Neural progenitor cell (in vitro differentiated cells): ENCODE measurements around the gene TUSC2. TPM values are rescaled to one million over a fixed set of nuclear protein-coding genes. Genes with fewer than 3 reads are reported as not detected.

Experiments used
- DNase-seq: peaks from one replicate; pipeline ENCODE4 v3.0.0-alpha.2; 2016; ENCODE audit warnings: low spot score
- H2AFZ ChIP-seq: fragments of 200-600 bp; sonication (generic); replicated peaks from 2 replicates; pipeline ENCODE4 v1.6.1; 2016; ENCODE audit warnings: antibody characterized with exemption
- H3F3A ChIP-seq: fragments of 200-600 bp; sonication (generic); 2 replicates; pipeline ENCODE4 v1.6.1; 2016; ENCODE audit warnings: antibody characterized with exemption, low read depth
- H3K27ac ChIP-seq: fragments of 200-600 bp; sonication (generic); 2 replicates; pipeline ENCODE4 v1.5.1; 2016; ENCODE audit warnings: mild to moderate bottlenecking
- H3K27me3 ChIP-seq: fragments of 200-600 bp; sonication (generic); 2 replicates; pipeline ENCODE4 v1.6.1; 2016; ENCODE audit warnings: mild to moderate bottlenecking, moderate library complexity
- H3K36me3 ChIP-seq: fragments of 200-600 bp; sonication (generic); 2 replicates; pipeline ENCODE4 v1.5.1; 2016
- H3K4me1 ChIP-seq: fragments of 200-600 bp; sonication (generic); 2 replicates; pipeline ENCODE4 v1.6.1; 2016; ENCODE audit warnings: mixed run types
- H3K4me2 ChIP-seq: fragments of 200-600 bp; sonication (generic); 2 replicates; pipeline ENCODE4 v1.6.1; 2016
- H3K4me3 ChIP-seq: fragments of 200-600 bp; sonication (generic); 2 replicates; pipeline ENCODE4 v1.5.1; 2016
- H3K79me2 ChIP-seq: fragments of 200-600 bp; sonication (generic); 2 replicates; pipeline ENCODE4 v1.6.1; 2016; ENCODE audit warnings: low read depth
- H3K9ac ChIP-seq: fragments of 200-600 bp; sonication (generic); 2 replicates; pipeline ENCODE4 v1.6.1; 2016
- H3K9me3 ChIP-seq: fragments of 200-600 bp; sonication (generic); 2 replicates; pipeline ENCODE4 v1.5.1; 2016; ENCODE audit warnings: low read depth
- H4K20me1 ChIP-seq: fragments of 200-600 bp; sonication (generic); 2 replicates; pipeline ENCODE4 v1.6.1; 2016; ENCODE audit warnings: low read depth
- H3K27ac Mint-ChIP-seq: 3 replicates; pipeline ENCODE4 v1.8.0; 2021; ENCODE audit warnings: mixed read lengths
- H3K27me3 Mint-ChIP-seq: 2 replicates; pipeline ENCODE4 v1.8.0; 2022; ENCODE audit warnings: low read depth, mild to moderate bottlenecking, inconsistent platforms, moderate library complexity, mixed read lengths; ENCODE audit not compliant: insufficient read depth
- H3K36me3 Mint-ChIP-seq: 3 replicates; pipeline ENCODE4 v1.8.0; 2021; ENCODE audit warnings: mixed read lengths
- H3K4me1 Mint-ChIP-seq: 3 replicates; pipeline ENCODE4 v1.8.0; 2021; ENCODE audit warnings: mixed read lengths
- H3K4me3 Mint-ChIP-seq: 3 replicates; pipeline ENCODE4 v1.8.0; 2021; ENCODE audit warnings: mild to moderate bottlenecking, moderate library complexity, mixed read lengths
- H3K9me3 Mint-ChIP-seq: 3 replicates; pipeline ENCODE4 v1.8.0; 2020; ENCODE audit warnings: mixed read lengths
- EZH2 ChIP-seq: fragments of 200-600 bp; sonication (generic); IDR thresholded peaks from 2 replicates; pipeline ENCODE4 v1.6.1; 2017; ENCODE audit warnings: antibody characterized with exemption, mild to moderate bottlenecking, moderate library complexity
- EZH2phosphoT487 ChIP-seq: fragments of 200-600 bp; sonication (generic); IDR thresholded peaks from 2 replicates; pipeline ENCODE4 v1.6.1; 2017; ENCODE audit warnings: antibody characterized with exemption
- total RNA-seq: library from RNA; depleted of rRNA; stranded (reverse); fragments of >200 nt; gene quantifications from 2 replicates; pipeline ENCODE4 v1.2.3, GENCODE V29; 2015; ENCODE audit warnings: low replicate concordance
- TF ChIP-seq, protein P1 (sequence below): fragments of 200-600 bp; sonication (generic); IDR thresholded peaks from 2 replicates; pipeline ENCODE4 v1.5.1; 2017; ENCODE audit warnings: antibody characterized with exemption, mild to moderate bottlenecking

Gene TUSC2
- total RNA-seq, 1 donor from 2014 or later = 14.9 TPM

DNA sequence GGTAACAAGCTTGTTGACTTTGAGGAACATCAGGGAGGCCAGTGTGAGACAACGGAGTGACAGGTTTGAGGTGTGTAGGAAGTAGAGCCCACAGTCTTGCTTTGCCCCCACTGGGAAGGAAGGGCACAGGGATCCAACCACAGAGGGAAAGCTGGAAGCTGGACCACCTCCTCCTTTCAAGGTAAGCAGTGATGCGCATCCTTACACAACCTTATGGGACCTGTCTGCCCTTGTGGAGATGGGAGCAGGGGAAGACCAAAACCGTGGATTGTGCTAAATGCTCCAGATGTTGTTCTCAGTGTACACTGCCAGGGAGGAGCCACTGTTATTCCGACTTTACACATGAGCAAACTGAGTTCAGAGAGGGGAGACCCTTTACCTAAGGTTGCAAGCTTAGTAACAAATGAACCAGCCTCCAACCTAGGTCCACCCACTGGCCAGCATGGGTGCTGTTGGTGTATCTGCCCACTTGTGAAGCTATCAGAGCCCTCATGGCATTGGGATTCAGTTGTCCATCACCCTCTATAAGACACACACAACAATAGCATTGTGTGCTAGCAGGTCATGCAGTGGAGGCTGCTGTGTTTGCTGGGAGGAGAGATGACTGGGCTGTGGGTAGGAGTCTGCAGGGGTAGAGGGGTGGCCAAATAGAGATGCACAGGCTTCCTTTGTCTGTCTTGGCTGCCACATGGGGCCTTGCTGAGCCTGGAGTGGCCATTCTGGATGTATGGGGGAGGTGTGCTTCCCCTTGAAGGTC is 49.7 kb downstream of the TUSC2 start:
- no peaks in the 10 kb centered on the region for H3K36me3 ChIP-seq
- H2AFZ ChIP-seq = no peak overlapping the region
- Mint-ChIP-seq H3K9me3 (no peaks in the 10 kb centered on the region), H3K36me3 (no peaks in the 10 kb centered on the region), H3K4me3 (no peak overlapping the region), H3K4me1 (peaks cover 19% of the 10 kb centered on the region), H3K27me3 (peaks cover 20% of the 10 kb centered on the region), H3K27ac (peak overlapping the region; percentile 46)
- peaks cover 6% of the 10 kb centered on the region for H3K4me1 ChIP-seq
- no peaks in the 10 kb centered on the region for H3K9me3 ChIP-seq
- TF ChIP-seq, protein P1, sequence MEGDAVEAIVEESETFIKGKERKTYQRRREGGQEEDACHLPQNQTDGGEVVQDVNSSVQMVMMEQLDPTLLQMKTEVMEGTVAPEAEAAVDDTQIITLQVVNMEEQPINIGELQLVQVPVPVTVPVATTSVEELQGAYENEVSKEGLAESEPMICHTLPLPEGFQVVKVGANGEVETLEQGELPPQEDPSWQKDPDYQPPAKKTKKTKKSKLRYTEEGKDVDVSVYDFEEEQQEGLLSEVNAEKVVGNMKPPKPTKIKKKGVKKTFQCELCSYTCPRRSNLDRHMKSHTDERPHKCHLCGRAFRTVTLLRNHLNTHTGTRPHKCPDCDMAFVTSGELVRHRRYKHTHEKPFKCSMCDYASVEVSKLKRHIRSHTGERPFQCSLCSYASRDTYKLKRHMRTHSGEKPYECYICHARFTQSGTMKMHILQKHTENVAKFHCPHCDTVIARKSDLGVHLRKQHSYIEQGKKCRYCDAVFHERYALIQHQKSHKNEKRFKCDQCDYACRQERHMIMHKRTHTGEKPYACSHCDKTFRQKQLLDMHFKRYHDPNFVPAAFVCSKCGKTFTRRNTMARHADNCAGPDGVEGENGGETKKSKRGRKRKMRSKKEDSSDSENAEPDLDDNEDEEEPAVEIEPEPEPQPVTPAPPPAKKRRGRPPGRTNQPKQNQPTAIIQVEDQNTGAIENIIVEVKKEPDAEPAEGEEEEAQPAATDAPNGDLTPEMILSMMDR = no peak
- TF ChIP-seq EZH2 (no peak), EZH2phosphoT487 (no peak)
- peaks cover 53% of the 10 kb centered on the region for H3K27me3 ChIP-seq
- no peak overlapping the region for H3K4me2 ChIP-seq
- H4K20me1 ChIP-seq = no peaks in the 10 kb centered on the region
- H3K4me3 ChIP-seq = no peak overlapping the region
- peaks cover 7% of the 10 kb centered on the region for H3F3A ChIP-seq
- H3K79me2 ChIP-seq = no peaks in the 10 kb centered on the region
- H3K27ac ChIP-seq = no peak overlapping the region
- DNase-seq = no peak
- H3K9ac ChIP-seq = no peak overlapping the region

DNA sequence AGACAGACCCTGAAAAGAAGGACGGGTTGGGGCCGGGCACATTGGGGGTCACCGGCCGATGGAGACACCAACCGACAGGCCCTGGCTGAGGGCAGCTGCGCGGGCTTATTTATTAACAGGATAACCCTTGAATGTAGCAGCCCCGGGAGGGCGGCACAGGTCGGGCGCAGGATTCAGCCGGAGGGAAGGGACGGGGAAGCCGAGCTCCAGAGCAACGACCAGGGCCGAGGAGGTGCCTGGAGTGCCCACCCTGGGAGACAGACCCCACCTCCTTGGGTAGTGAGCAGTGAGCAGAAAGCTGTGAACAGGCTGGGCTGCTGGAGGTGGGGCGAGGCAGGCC is 51.3 kb downstream of the TUSC2 start:
- H3K4me2 ChIP-seq = no peak overlapping the region
- peaks cover 7% of the 10 kb centered on the region for H3F3A ChIP-seq
- no peaks in the 10 kb centered on the region for H3K36me3 Mint-ChIP-seq
- no peaks in the 10 kb centered on the region for H3K9me3 Mint-ChIP-seq
- no peak overlapping the region for H3K9ac ChIP-seq
- no peak for DNase-seq
- no peaks in the 10 kb centered on the region for H4K20me1 ChIP-seq
- peaks cover 17% of the 10 kb centered on the region for H3K27me3 Mint-ChIP-seq
- H3K4me3 ChIP-seq = no peak overlapping the region
- H3K36me3 ChIP-seq = no peaks in the 10 kb centered on the region
- no peaks in the 10 kb centered on the region for H3K9me3 ChIP-seq
- no peak overlapping the region for H2AFZ ChIP-seq
- H3K79me2 ChIP-seq = no peaks in the 10 kb centered on the region
- H3K4me1 ChIP-seq = peaks cover 9% of the 10 kb centered on the region
- TF ChIP-seq EZH2phosphoT487 = no peak
- no peak for TF ChIP-seq EZH2
- TF ChIP-seq, protein P1 = no peak
- peaks cover 59% of the 10 kb centered on the region for H3K27me3 ChIP-seq
- H3K27ac ChIP-seq = no peak overlapping the region
- H3K27ac Mint-ChIP-seq = no peak overlapping the region
- no peak overlapping the region for H3K4me3 Mint-ChIP-seq
- peaks cover 27% of the 10 kb centered on the region for H3K4me1 Mint-ChIP-seq

DNA sequence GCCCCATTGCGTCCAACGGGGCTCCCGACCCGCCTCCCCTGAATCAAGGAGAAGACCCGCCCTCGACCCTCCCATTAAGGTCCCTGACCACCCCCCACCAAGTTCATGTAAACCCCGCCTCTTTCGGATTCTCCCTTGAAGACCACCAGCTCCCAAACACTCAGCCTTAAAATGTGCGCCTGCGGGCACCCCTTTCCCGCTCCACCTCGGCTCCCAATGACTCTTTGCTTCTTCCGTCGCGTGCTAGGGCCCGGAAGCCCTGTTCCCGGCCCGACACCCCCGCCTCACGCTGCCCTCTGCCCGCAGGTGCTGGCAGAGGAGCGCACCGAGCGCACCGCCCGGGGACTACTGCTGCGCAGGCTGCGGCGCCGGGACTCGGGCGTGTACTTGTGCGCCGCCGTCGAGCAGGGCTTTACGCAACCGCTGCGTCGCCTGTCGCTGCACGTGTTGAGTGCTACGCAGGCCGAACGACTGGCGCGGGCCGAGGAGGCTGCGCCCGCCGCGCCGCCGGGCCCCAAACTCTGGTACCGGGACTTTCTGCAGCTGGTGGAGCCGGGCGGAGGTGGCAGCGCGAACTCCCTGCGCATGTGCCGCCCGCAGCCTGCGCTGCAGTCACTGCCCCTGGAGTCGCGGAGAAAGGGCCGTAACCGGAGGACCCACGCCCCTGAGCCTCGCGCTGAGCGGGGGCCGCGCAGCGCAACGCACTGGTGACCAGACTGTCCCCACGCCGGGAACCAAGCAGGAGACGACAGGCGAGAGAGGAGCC is 51.8 kb downstream of the TUSC2 start:
- Histone ChIP-seq H3K27ac (no peak overlapping the region), H2AFZ (no peak overlapping the region), H3K79me2 (no peaks in the 10 kb centered on the region), H3K9me3 (no peaks in the 10 kb centered on the region), H3F3A (peaks cover 7% of the 10 kb centered on the region), H3K27me3 (peaks cover 59% of the 10 kb centered on the region), H3K9ac (no peak overlapping the region), H3K4me2 (peak overlapping the region; percentile 88), H4K20me1 (no peaks in the 10 kb centered on the region), H3K4me1 (peaks cover 9% of the 10 kb centered on the region), H3K4me3 (peak overlapping the region; percentile 48), H3K36me3 (no peaks in the 10 kb centered on the region)
- peak overlapping the region; percentile 73 for H3K4me3 Mint-ChIP-seq
- H3K27ac Mint-ChIP-seq = no peak overlapping the region
- peaks cover 33% of the 10 kb centered on the region for H3K4me1 Mint-ChIP-seq
- H3K27me3 Mint-ChIP-seq = peaks cover 17% of the 10 kb centered on the region
- DNase-seq = peak; percentile 49
- H3K36me3 Mint-ChIP-seq = no peaks in the 10 kb centered on the region
- H3K9me3 Mint-ChIP-seq = no peaks in the 10 kb centered on the region
- TF ChIP-seq EZH2phosphoT487 (no peak), EZH2 (peak; percentile 66)
